ENCODE measurements around the gene RASGRF2.

DNA sequence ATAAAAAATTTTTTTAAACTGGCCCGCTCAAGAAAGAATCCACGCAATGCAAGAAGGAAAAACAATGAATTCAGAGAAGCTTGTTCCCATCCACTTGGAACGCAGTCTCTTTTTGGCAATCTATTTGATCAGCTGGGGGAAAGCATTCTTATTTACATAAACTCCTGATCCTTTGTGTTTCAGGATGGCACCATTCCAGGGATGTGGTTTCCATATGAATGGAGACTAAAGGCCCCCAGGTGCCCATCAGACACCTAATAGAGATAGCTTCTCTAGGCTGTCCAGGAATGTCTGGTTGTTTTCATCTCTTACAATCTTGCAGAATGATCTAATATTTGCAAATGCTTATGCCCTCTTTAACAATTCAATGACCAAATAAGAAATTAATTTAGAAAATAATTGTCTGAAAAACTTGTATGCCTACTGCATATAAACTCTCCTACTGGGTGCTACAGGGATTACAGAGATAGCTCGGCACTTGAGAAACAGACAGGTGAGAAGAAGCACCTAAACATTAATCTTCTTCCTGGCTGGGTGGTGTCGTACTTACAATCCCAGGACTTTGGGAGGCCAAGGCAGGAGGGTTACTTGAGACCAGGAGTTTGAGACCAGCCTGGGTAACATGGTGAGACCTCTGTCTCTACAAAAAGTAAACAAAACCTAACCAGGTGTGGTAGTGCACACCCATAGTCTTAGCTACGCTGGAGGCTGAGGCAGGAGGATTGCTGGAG is 3.0 kb upstream of the RASGRF2 start:
- TF ChIP-seq CTCF (IDR thresholded peaks at IDR 0.05) = no peak
- no peak for TF ChIP-seq POLR2A (IDR thresholded peaks at IDR 0.05)
